Measurements from ENCODE around the gene DAGLA. TPM values are rescaled to one million over a fixed set of nuclear protein-coding genes. Genes with fewer than 3 reads are reported as not detected.

DAGLA gene
- total and polyA plus RNA-seq, 2 experiments from 2014 or later = 2.1 to 6.3 TPM

GRCh38 chr11:61680622-61681221, 531 bp downstream of the DAGLA start:
- Histone ChIP-seq H3K4me1 (ENCODE audit: low read depth) (no peaks in the 10 kb centered on the region), H3K36me3 (no peaks in the 10 kb centered on the region), H3K4me3 (peak overlapping the region; percentile 28), H3K9me3 (ENCODE audit: low read depth) (no peaks in the 10 kb centered on the region), H3K27me3 (peaks cover 9% of the 10 kb centered on the region), H3K27ac (no peak overlapping the region)
- no peak for DNase-seq (ENCODE audit: low read depth in 1 of 2, low spot score in 1 of 2)
- TF ChIP-seq CTCF (IDR thresholded peaks at IDR 0.05; ENCODE audit: low read depth, low read length) = no peak

- no peak for TF ChIP-seq CTCF (IDR thresholded peaks at IDR 0.05; ENCODE audit: low read depth, low read length)
- H3K27ac ChIP-seq = no peak overlapping the region
- no peak overlapping the region for H3K4me3 ChIP-seq
- H3K9me3 ChIP-seq (ENCODE audit: low read depth) = no peaks in the 10 kb centered on the region
- H3K4me1 ChIP-seq (ENCODE audit: low read depth) = no peaks in the 10 kb centered on the region
- H3K36me3 ChIP-seq = no peaks in the 10 kb centered on the region
- H3K27me3 ChIP-seq = peaks cover 9% of the 10 kb centered on the region
- no peak for DNase-seq (ENCODE audit: low read depth in 1 of 2, low spot score in 1 of 2)
Observed at GRCh38 chr11:61682093-61682732, 2.0 kb downstream of the DAGLA start.

- H3K27ac ChIP-seq = no peak overlapping the region
- no peaks in the 10 kb centered on the region for H3K9me3 ChIP-seq (ENCODE audit: low read depth)
- TF ChIP-seq CTCF (IDR thresholded peaks at IDR 0.05; ENCODE audit: low read depth, low read length) = no peak
- no peak overlapping the region for H3K4me3 ChIP-seq
- no peaks in the 10 kb centered on the region for H3K4me1 ChIP-seq (ENCODE audit: low read depth)
- H3K27me3 ChIP-seq = peaks cover 9% of the 10 kb centered on the region
- H3K36me3 ChIP-seq = no peaks in the 10 kb centered on the region
- DNase-seq (ENCODE audit: low read depth in 1 of 2, low spot score in 1 of 2) = no peak
Observed at GRCh38 chr11:61682906-61683675, 2.9 kb downstream of the DAGLA start.

GRCh38 chr11:61683961-61684869, 4.0 kb downstream of the DAGLA start:
- Histone ChIP-seq H3K36me3 (no peaks in the 10 kb centered on the region), H3K9me3 (ENCODE audit: low read depth) (no peaks in the 10 kb centered on the region), H3K27ac (no peak overlapping the region), H3K4me1 (ENCODE audit: low read depth) (no peaks in the 10 kb centered on the region), H3K27me3 (peaks cover 9% of the 10 kb centered on the region), H3K4me3 (no peak overlapping the region)
- no peak for TF ChIP-seq CTCF (IDR thresholded peaks at IDR 0.05; ENCODE audit: low read depth, low read length)
- DNase-seq (ENCODE audit: low read depth in 1 of 2, low spot score in 1 of 2) = peak in 1 of 2 donors; percentile 41
